Upper lobe of left lung (tissue), 4 donors: Measurements from ENCODE around the gene MRPL38.

Experiments used
- EP300 ChIP-seq, 4 donors: sonication (generic); formaldehyde crosslinking; IDR thresholded peaks; one replicate each; pipeline ENCODE4 v1.5.1; 2017; ENCODE audit warnings: antibody characterized with exemption in 4 of 4, control low read depth in 2 of 4
- POLR2A ChIP-seq, 4 donors: fragments of 450-650 bp; IDR thresholded peaks; one replicate each; pipeline ENCODE4 v1.5.1; 2016 to 2017; ENCODE audit warnings: antibody characterized with exemption in 4 of 4, mild to moderate bottlenecking in 2 of 4
- TF ChIP-seq, protein P1 (sequence below), 6 experiments: fragments of 450-650 bp in 4 of 6; fragments of 200-600 bp in 2 of 6; sonication (generic) in 2 of 6; IDR thresholded peaks; one replicate each; pipeline ENCODE4 v1.5.1; 2016 to 2019; ENCODE audit warnings: antibody characterized with exemption in 6 of 6

DNA sequence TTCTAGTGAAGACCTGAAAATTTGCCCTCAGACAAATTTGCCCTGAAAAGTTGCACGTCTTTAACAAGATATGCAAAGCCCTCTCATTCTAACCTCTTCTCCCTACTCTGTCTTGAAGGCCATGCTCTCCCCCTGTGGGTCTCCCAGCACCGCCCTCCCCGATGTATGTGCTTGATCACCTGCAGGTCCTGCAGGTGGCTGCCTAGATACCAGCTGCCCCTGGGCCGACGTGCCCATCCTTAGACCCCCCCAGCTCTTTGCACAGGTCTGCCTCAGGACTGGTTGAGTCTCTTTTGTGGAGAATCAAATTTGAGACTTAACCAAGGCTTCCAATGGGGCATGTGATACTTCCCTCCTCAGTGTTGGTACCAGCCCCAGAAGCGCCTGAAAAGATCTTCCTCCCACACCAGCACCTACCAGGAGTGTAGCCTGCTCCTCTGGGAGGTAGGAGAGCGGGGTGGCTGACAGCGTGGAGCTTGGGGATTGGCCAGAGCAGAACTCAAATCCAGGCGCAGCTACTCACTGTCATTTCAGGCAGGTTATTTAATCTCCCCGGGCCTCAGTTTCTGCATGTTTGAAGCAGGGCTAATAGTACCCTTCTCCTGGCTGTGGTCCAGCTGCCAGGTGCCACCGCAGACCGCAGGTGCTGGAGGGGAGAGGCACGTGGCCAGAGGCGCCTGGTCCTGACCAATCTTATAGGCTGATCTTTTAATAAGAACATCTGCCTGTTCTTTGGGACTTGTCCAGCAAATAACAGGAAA lies 4.5 kb upstream of the MRPL38 start:
- TF ChIP-seq EP300 (IDR thresholded peaks at IDR 0.05) (no peak), POLR2A (IDR thresholded peaks at IDR 0.05) (no peak)
- TF ChIP-seq, protein P1, sequence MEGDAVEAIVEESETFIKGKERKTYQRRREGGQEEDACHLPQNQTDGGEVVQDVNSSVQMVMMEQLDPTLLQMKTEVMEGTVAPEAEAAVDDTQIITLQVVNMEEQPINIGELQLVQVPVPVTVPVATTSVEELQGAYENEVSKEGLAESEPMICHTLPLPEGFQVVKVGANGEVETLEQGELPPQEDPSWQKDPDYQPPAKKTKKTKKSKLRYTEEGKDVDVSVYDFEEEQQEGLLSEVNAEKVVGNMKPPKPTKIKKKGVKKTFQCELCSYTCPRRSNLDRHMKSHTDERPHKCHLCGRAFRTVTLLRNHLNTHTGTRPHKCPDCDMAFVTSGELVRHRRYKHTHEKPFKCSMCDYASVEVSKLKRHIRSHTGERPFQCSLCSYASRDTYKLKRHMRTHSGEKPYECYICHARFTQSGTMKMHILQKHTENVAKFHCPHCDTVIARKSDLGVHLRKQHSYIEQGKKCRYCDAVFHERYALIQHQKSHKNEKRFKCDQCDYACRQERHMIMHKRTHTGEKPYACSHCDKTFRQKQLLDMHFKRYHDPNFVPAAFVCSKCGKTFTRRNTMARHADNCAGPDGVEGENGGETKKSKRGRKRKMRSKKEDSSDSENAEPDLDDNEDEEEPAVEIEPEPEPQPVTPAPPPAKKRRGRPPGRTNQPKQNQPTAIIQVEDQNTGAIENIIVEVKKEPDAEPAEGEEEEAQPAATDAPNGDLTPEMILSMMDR (IDR thresholded peaks at IDR 0.05): no peak
